Measurements from ENCODE around the gene SNX11. TPM values are rescaled to one million over a fixed set of nuclear protein-coding genes. Genes with fewer than 3 reads are reported as not detected.

Gene SNX11
- total and polyA plus RNA-seq, 2 of the 8 experiments (the other 6 are each of a cell fraction or from before 2014, with no cell fraction given): 21.1 to 21.4 TPM

- Histone ChIP-seq H2BK12ac (ENCODE audit: low read depth, low read length) (no peak overlapping the region), H4K20me1 (replicated peaks in 1 of 2; ENCODE audit: control insufficient read depth in 1 of 2, insufficient read depth in 2 of 2, low read length in 2 of 2) (peaks cover 2 to 5% of the 10 kb centered on the region in 2 experiments), H2BK15ac (ENCODE audit: low read length) (no peak overlapping the region), H3K9me3 (ENCODE audit: insufficient read depth in 2 of 2, low read depth in 1 of 2, low read length in 1 of 2) (no peaks in the 10 kb centered on the region), H3K27ac (ENCODE audit: low read depth, low read length) (no peak overlapping the region), H3K27me3 (replicated peaks in 1 of 4; ENCODE audit: control insufficient read depth in 3 of 4, extremely low read depth in 1 of 4, insufficient read depth in 3 of 4, low read length in 3 of 4) (no peaks in the 10 kb centered on the region), H2BK20ac (ENCODE audit: low read length) (no peak overlapping the region), H4K5ac (ENCODE audit: insufficient read length, low read depth, low read length) (no peak overlapping the region), H3K4ac (replicated peaks; ENCODE audit: insufficient read length, low read depth, low read length) (no peak overlapping the region), H2AK5ac (ENCODE audit: low read depth, low read length) (no peak overlapping the region), H3K9ac (replicated peaks in 1 of 4; ENCODE audit: extremely low read depth in 1 of 4, low read depth in 3 of 4, low read length in 3 of 4) (no peak overlapping the region), H3K18ac (ENCODE audit: extremely low read depth, low read length) (no peak overlapping the region), H3K14ac (ENCODE audit: insufficient read length) (no peak overlapping the region), H3K23ac (ENCODE audit: insufficient read length) (no peak overlapping the region), H4K8ac (ENCODE audit: extremely low read depth, insufficient read depth, low read length) (no peak overlapping the region), H3K56ac (replicated peaks; ENCODE audit: insufficient read length, low read depth, low read length) (no peak overlapping the region), H2AFZ (ENCODE audit: low read length) (no peak overlapping the region), H2BK120ac (replicated peaks; ENCODE audit: low read depth, low read length) (no peak overlapping the region), H3K4me3 (ENCODE audit: extremely low read depth in 1 of 4, insufficient read depth in 2 of 4, low read depth in 3 of 4, low read length in 4 of 4) (no peak overlapping the region), H3K79me2 (ENCODE audit: control insufficient read depth in 1 of 2, insufficient read depth in 2 of 2, low read length in 2 of 2) (peaks cover 4 to 39% of the 10 kb centered on the region in 2 experiments), H4K91ac (replicated peaks; ENCODE audit: insufficient read length, low read length) (no peak overlapping the region), H3K36me3 (ENCODE audit: control insufficient read depth in 2 of 4, insufficient read depth in 4 of 4, low read length in 3 of 4) (peaks cover 0 to 12% (median 2%) of the 10 kb centered on the region in 4 experiments; a peak in 4 of 8 replicates), H3K79me1 (ENCODE audit: low read depth, low read length) (no peaks in the 10 kb centered on the region; the same call in 1 of the 2 replicates), H3K4me2 (ENCODE audit: insufficient read depth in 1 of 2, low read depth in 2 of 2, low read length in 2 of 2) (no peak overlapping the region), H3K4me1 (replicated peaks in 1 of 4; ENCODE audit: control insufficient read depth in 3 of 4, insufficient read depth in 4 of 4, low read length in 3 of 4) (no peaks in the 10 kb centered on the region), H3K23me2 (ENCODE audit: low read depth, low read length) (0 out of 2 replicates have a peak, but pooled peaks cover under 1% of the 10 kb centered on the region), H2BK5ac (ENCODE audit: low read depth, low read length) (no peak overlapping the region)
- FAIRE-seq: no peak
- no peak for DNase-seq (ENCODE audit: low read depth in 1 of 2, low spot score in 2 of 2)
- TF ChIP-seq BACH1 (IDR thresholded peaks at IDR 0.05; ENCODE audit: low read length): no peak
- no peak for TF ChIP-seq SAP30 (IDR thresholded peaks at IDR 0.05; ENCODE audit: insufficient read depth, insufficient replicate concordance, low read length)
- TF ChIP-seq SIN3A (conservative IDR thresholded peaks at IDR 0.05 in 1 of 2, IDR thresholded peaks at IDR 0.05 in 1 of 2; ENCODE audit: low read depth in 1 of 2, low read length in 2 of 2): no peak
- no peak for TF ChIP-seq CHD2 (IDR thresholded peaks at IDR 0.05; ENCODE audit: low read length)
- no peak for TF ChIP-seq JUN (IDR thresholded peaks at IDR 0.05; ENCODE audit: low read depth, low read length)
- no peak for TF ChIP-seq POLR2A (IDR thresholded peaks at IDR 0.05; ENCODE audit: control extremely low read depth in 1 of 2, low read depth in 2 of 2, low read length in 2 of 2)
- no peak for TF ChIP-seq YY1 (IDR thresholded peaks at IDR 0.05; ENCODE audit: low read depth, low read length)
- TF ChIP-seq NRF1 (IDR thresholded peaks at IDR 0.05; ENCODE audit: low read depth, low read length): no peak
- TF ChIP-seq EP300 (IDR thresholded peaks at IDR 0.05; ENCODE audit: borderline replicate concordance in 1 of 2, low read depth in 2 of 2, low read length in 2 of 2): no peak
- TF ChIP-seq SP4 (IDR thresholded peaks at IDR 0.05; ENCODE audit: low read length): no peak
- TF ChIP-seq CHD1 (IDR thresholded peaks at IDR 0.05; ENCODE audit: low read depth, low read length): no peak
- CTCF ChIA-PET (ENCODE audit: partially characterized antibody): interaction anchor here (1.2 to 3.0 kb wide), 4 partner anchors 10 to 26 kb away, joined by 4 to 15 read pairs (median 4); no protein-coding TSS in a partner anchor
- 97% methylated on average over 5 of the region's 5 CpGs; no CpG with 5 or more reads in 1 of the 2 experiments for WGBS, 2 experiments (ENCODE audit: extremely low coverage in 1 of 2, insufficient coverage in 1 of 2, insufficient read length in 1 of 2, insufficient replicate concordance in 2 of 2, low coverage in 1 of 2, low lambda C conversion rate in 2 of 2, missing lambda C conversion rate in 1 of 2)
- POLR2A ChIA-PET (ENCODE audit: partially characterized antibody): interaction anchor here (0.6 to 6.8 kb wide), 5 partner anchors 12 to 63 kb away, joined by 3 to 27 read pairs (median 4); partner anchors contain the start of gene CBX1
Measured at GRCh38 chr17:48113201-48113676, 5.7 kb downstream of the SNX11 start.
